ENCODE results near the gene ITGA5. TPM values are rescaled to one million over a fixed set of nuclear protein-coding genes. Genes with fewer than 3 reads are reported as not detected.
A peak's percentile ranks its signal among the peaks of the same experiment; 100 is the strongest.

ITGA5 gene
- total RNA-seq, 2 donors from 2014 or later, result 80.5 to 144 TPM

GRCh38 chr12:54386403-54387113 is 32.5 kb downstream of the ITGA5 start:
- Histone ChIP-seq H3K4me1 (peaks cover 0 to 27% of the 10 kb centered on the region in 2 donors), H3K9me3 (no peaks in the 10 kb centered on the region), H3K36me3 (no peaks in the 10 kb centered on the region), H3K27ac (no peak overlapping the region), H3K4me3 (no peak overlapping the region), H3K27me3 (no peaks in the 10 kb centered on the region)
- DNase-seq (ENCODE audit: low spot score), result no peak
- TF ChIP-seq CTCF (IDR thresholded peaks at IDR 0.05), result no peak

GRCh38 chr12:54385251-54385914 is 33.7 kb downstream of the ITGA5 start:
- Histone ChIP-seq H3K27ac (peak overlapping the region; percentile 54 to 60), H3K9me3 (no peaks in the 10 kb centered on the region), H3K36me3 (no peaks in the 10 kb centered on the region), H3K27me3 (no peaks in the 10 kb centered on the region), H3K4me1 (peaks cover 0 to 19% of the 10 kb centered on the region in 2 donors), H3K4me3 (no peak overlapping the region)
- no peak for DNase-seq (ENCODE audit: low spot score)
- TF ChIP-seq CTCF (IDR thresholded peaks at IDR 0.05), result no peak

- Histone ChIP-seq H3K9me3 (no peaks in the 10 kb centered on the region), H3K27me3 (no peaks in the 10 kb centered on the region), H3K36me3 (no peaks in the 10 kb centered on the region), H3K4me3 (no peak within 1 kb of the TSS), H3K4me1 (peaks cover 0 to 21% of the 10 kb centered on the region in 2 donors), H3K27ac (peak within 1 kb of the TSS; percentile 54 to 60)
- DNase-seq (ENCODE audit: low spot score), result no peak
- TF ChIP-seq CTCF (IDR thresholded peaks at IDR 0.05), result no peak
Measured at GRCh38 chr12:54384591-54385041, 34.5 kb downstream of the ITGA5 start, which contains the start of gene ZNF385A. TSS of gene ZNF385A (minus strand) at chr12:54384733. CDS start at chr12:54384514, 219 bp downstream.

GRCh38 chr12:54383041-54383609 is 35.9 kb downstream of the ITGA5 start:
- Histone ChIP-seq H3K27ac (no peak overlapping the region), H3K9me3 (no peaks in the 10 kb centered on the region), H3K36me3 (no peaks in the 10 kb centered on the region), H3K4me1 (peaks cover 0 to 34% of the 10 kb centered on the region in 2 donors), H3K4me3 (no peak overlapping the region), H3K27me3 (no peaks in the 10 kb centered on the region)
- TF ChIP-seq CTCF (IDR thresholded peaks at IDR 0.05), result no peak
- no peak for DNase-seq (ENCODE audit: low spot score)

GRCh38 chr12:54381136-54381535 is 37.9 kb downstream of the ITGA5 start:
- TF ChIP-seq CTCF (IDR thresholded peaks at IDR 0.05), result no peak
- peaks cover 0 to 52% of the 10 kb centered on the region in 2 donors for H3K4me1 ChIP-seq
- DNase-seq (ENCODE audit: low spot score), result no peak
- no peak overlapping the region for H3K27ac ChIP-seq
- H3K27me3 ChIP-seq, result no peaks in the 10 kb centered on the region
- H3K4me3 ChIP-seq, result no peak overlapping the region
- H3K36me3 ChIP-seq, result no peaks in the 10 kb centered on the region
- H3K9me3 ChIP-seq, result no peaks in the 10 kb centered on the region

Measured in right atrium auricular region (tissue), 2 donors.